GM13976 (cell line): ENCODE results near the gene ZNF564.
"Not testable (repeated sequence)": the region's sequence is repeated elsewhere in the genome, so short reads cannot be mapped to it uniquely, and the experiment has no call there.

Source experiments
- DNase-seq: peaks from one replicate; pipeline ENCODE4 v3.0.0; 2012; ENCODE audit warnings: low spot score
- CTCF ChIP-seq: IDR thresholded peaks from 2 replicates; pipeline ENCODE4 v1.5.1; 2012; ENCODE audit warnings: borderline replicate concordance, mild to moderate bottlenecking; ENCODE audit not compliant: insufficient read depth; ENCODE audit errors: extremely low read depth, missing control alignments, control extremely low read depth
- in situ Hi-C: fragments of 300-500 bp; cut with MboI; formaldehyde crosslinking; loops from one replicate; pipeline ENCODE4 v1.12.0; 2022; ENCODE audit warnings: low sequenced_read_pairs, mixed read lengths, inconsistent platforms; ENCODE audit not compliant: unreplicated experiment

The ZNF564 gene

GRCh38 chr19:12578641-12579040 is 27.4 kb upstream of the ZNF564 start:
- DNase-seq: no peak
- in situ Hi-C loops: loop anchor here (10.0 kb wide), 1 partner anchor 96 kb away; no protein-coding TSS in a partner anchor
- no peak for TF ChIP-seq CTCF

- TF ChIP-seq CTCF: no peak
- in situ Hi-C loops: loop anchor here (10.0 kb wide), 1 partner anchor 101 kb away; no protein-coding TSS in a partner anchor
- peak; percentile 57 for DNase-seq
Observed at GRCh38 chr19:12574036-12574435, 22.8 kb upstream of the ZNF564 start.

GRCh38 chr19:12567951-12568350 is 16.7 kb upstream of the ZNF564 start:
- no peak for DNase-seq
- no peak for TF ChIP-seq CTCF
- in situ Hi-C loops: no loop called here

- DNase-seq, in situ Hi-C loops: not testable (repeated sequence)
Observed at GRCh38 chr19:12566380-12566779, 15.1 kb upstream of the ZNF564 start.

GRCh38 chr19:12564016-12564664 is 12.9 kb upstream of the ZNF564 start:
- in situ Hi-C loops: no loop called here
- DNase-seq: peak; percentile 92
- TF ChIP-seq CTCF: peak; percentile 99

GRCh38 chr19:12555456-12555930 is 4.2 kb upstream of the ZNF564 start:
- in situ Hi-C loops: no loop called here

More at GRCh38 chr19:12555456-12555930, 4.2 kb upstream of the ZNF564 start:
- TF ChIP-seq CTCF: no peak
- no peak for DNase-seq
